ENCODE results near the gene RPP25L. TPM values are rescaled to one million over a fixed set of nuclear protein-coding genes. Genes with fewer than 3 reads are reported as not detected.

RPP25L gene
- total RNA-seq, 1 donor from 2014 or later, result 17.5 TPM

- peak; percentile 21 for TF ChIP-seq CTCF (IDR thresholded peaks at IDR 0.05)
- Mint-ChIP-seq H3K4me1 (peaks cover 41% of the 10 kb centered on the region), H3K27ac (no peak overlapping the region), H3K36me3 (ENCODE audit: low read depth) (no peaks in the 10 kb centered on the region), H3K27me3 (peaks cover 77% of the 10 kb centered on the region), H3K9me3 (no peaks in the 10 kb centered on the region), H3K4me3 (peak overlapping the region; percentile 77)
- ChIA-PET CTCF (interaction anchor here (0.7 to 2.5 kb wide), 17 partner anchors 11 to 969 kb away, joined by 3 to 24 read pairs (median 4); no protein-coding TSS in a partner anchor), POLR2A (no interaction called here)
- intact Hi-C loops (cut with micrococcal nuclease), result loop anchor here (1.0 to 5.0 kb wide), 5 partner anchors 43 to 964 kb away; no protein-coding TSS in a partner anchor
- peak; percentile 90 for ATAC-seq (ENCODE audit: low read depth)
- peak; percentile 82 for DNase-seq
These were observed 20.5 kb downstream of the RPP25L start for GRCh38 chr9:34591248-34591916.

GRCh38 chr9:34590381-34591247, 21.3 kb downstream of the RPP25L start:
- Mint-ChIP-seq H3K36me3 (ENCODE audit: low read depth) (no peaks in the 10 kb centered on the region), H3K4me1 (peaks cover 44% of the 10 kb centered on the region), H3K27me3 (peaks cover 78% of the 10 kb centered on the region), H3K27ac (no peak overlapping the region), H3K9me3 (no peaks in the 10 kb centered on the region), H3K4me3 (peak overlapping the region; percentile 77)
- POLR2A ChIA-PET, result no interaction called here
- DNase-seq, result no peak
- no peak for TF ChIP-seq CTCF (IDR thresholded peaks at IDR 0.05)
- ATAC-seq (ENCODE audit: low read depth), result peak; percentile 12
- intact Hi-C loops (cut with micrococcal nuclease), result loop anchor here (1.0 to 5.0 kb wide), 5 partner anchors 42 to 963 kb away; no protein-coding TSS in a partner anchor
- CTCF ChIA-PET, result interaction anchor here (0.9 to 2.5 kb wide), 10 partner anchors 11 to 968 kb away, joined by 3 to 24 read pairs (median 6); no protein-coding TSS in a partner anchor

- Mint-ChIP-seq H3K9me3 (no peaks in the 10 kb centered on the region), H3K27ac (no peak within 1 kb of the TSS), H3K4me1 (peaks cover 46% of the 10 kb centered on the region), H3K27me3 (peaks cover 78% of the 10 kb centered on the region), H3K4me3 (peak within 1 kb of the TSS; percentile 77), H3K36me3 (ENCODE audit: low read depth) (no peaks in the 10 kb centered on the region)
- intact Hi-C loops (cut with micrococcal nuclease), result loop anchor here (2.0 to 5.0 kb wide), 2 partner anchors 257 to 963 kb away; no protein-coding TSS in a partner anchor
- no peak for TF ChIP-seq CTCF (IDR thresholded peaks at IDR 0.05)
- DNase-seq, result peak; percentile 36
- ATAC-seq (ENCODE audit: low read depth), result no peak
- ChIA-PET CTCF (no interaction called here), POLR2A (interaction anchor here (0.6 kb wide), 1 partner anchor 280 kb away, joined by 4 read pairs; no protein-coding TSS in a partner anchor)
These were observed 22.1 kb downstream of the RPP25L start, which contains the start of gene CNTFR for GRCh38 chr9:34589636-34590380. CNTFR (minus strand) TSS chr9:34589724; CDS start chr9:34568981, 20,743 bp downstream.

- ATAC-seq (ENCODE audit: low read depth) (no peak), DNase-seq (no peak)
- Mint-ChIP-seq H3K4me1 (peaks cover 46% of the 10 kb centered on the region), H3K27me3 (peaks cover 75% of the 10 kb centered on the region), H3K36me3 (ENCODE audit: low read depth) (no peaks in the 10 kb centered on the region), H3K4me3 (peak overlapping the region; percentile 50), H3K9me3 (no peaks in the 10 kb centered on the region), H3K27ac (no peak overlapping the region)
- TF ChIP-seq CTCF (IDR thresholded peaks at IDR 0.05), result no peak
- ChIA-PET POLR2A (interaction anchor here (0.6 kb wide), 1 partner anchor 279 kb away, joined by 4 read pairs; no protein-coding TSS in a partner anchor), CTCF (no interaction called here)
- intact Hi-C loops (cut with micrococcal nuclease), result no loop called here
These were observed 22.9 kb downstream of the RPP25L start for GRCh38 chr9:34588671-34589635.
